Aorta (tissue), 5 donors: ENCODE measurements around the gene TSHZ2. TPM values are rescaled to one million over a fixed set of nuclear protein-coding genes. Genes with fewer than 3 reads are reported as not detected.

Source experiments
- ATAC-seq: fragments of 200-7000 bp; cut with Tn5 transposase; one replicate; pipeline ENCODE4 v1.9.1; 2022; ENCODE audit warnings: moderate library complexity; ENCODE audit not compliant: low FRiP score
- DNase-seq, 2 donors: peaks; one replicate each; pipeline ENCODE4 v3.0.0-alpha.2; 2020
- H3K27ac ChIP-seq, 2 donors: one replicate each; pipeline ENCODE4 v1.5.1; 2013; ENCODE audit warnings: low read length in 2 of 2, mild to moderate bottlenecking in 2 of 2, moderate library complexity in 2 of 2, control low read depth in 1 of 2, inconsistent platforms in 1 of 2, low read depth in 1 of 2
- H3K27me3 ChIP-seq, 2 donors: one replicate each; pipeline ENCODE4 v1.6.1; 2013; ENCODE audit warnings: control low read depth in 1 of 2, low read length in 1 of 2, mild to moderate bottlenecking in 1 of 2, moderate library complexity in 1 of 2; ENCODE audit not compliant: insufficient read depth in 2 of 2, control insufficient read depth in 1 of 2
- H3K36me3 ChIP-seq, 2 donors: one replicate each; pipeline ENCODE4 v1.6.1; 2013; ENCODE audit warnings: control low read depth in 1 of 2, low read length in 1 of 2, mild to moderate bottlenecking in 1 of 2; ENCODE audit not compliant: insufficient read depth in 2 of 2, control insufficient read depth in 1 of 2
- H3K4me1 ChIP-seq, 2 donors: one replicate each; pipeline ENCODE4 v1.6.1; 2013; ENCODE audit warnings: low read length in 2 of 2, control low read depth in 1 of 2, mild to moderate bottlenecking in 1 of 2, moderate library complexity in 1 of 2; ENCODE audit not compliant: insufficient read depth in 2 of 2, control insufficient read depth in 1 of 2
- H3K4me3 ChIP-seq, 2 donors: one replicate each; pipeline ENCODE4 v1.5.1; 2013; ENCODE audit warnings: low read length in 2 of 2, control low read depth in 1 of 2, mild to moderate bottlenecking in 1 of 2
- H3K9me3 ChIP-seq: one replicate; pipeline ENCODE4 v1.6.1; 2013; ENCODE audit warnings: mild to moderate bottlenecking, low read length; ENCODE audit not compliant: control insufficient read depth
- WGBS, 2 donors: extraction: QIAGEN DNeasy Blood & Tissue Kit; methylation state at CpG; one replicate each; pipeline ENCODE4 v1.1.7; 2013; 5-methylcytosine and 5-hydroxymethylcytosine counted together
- intact Hi-C, 2 donors: fragments of 100-400 bp; cut with DNase I; formaldehyde crosslinking; loops; one replicate each; pipeline versions ENCODE4 v1.14.2 to v1.15.0; 2022
- polyA plus RNA-seq, 2 donors: library from polyadenylated mRNA; stranded (reverse); fragments of 200-250 nt; gene quantifications; one replicate each; pipeline ENCODE4 v1.2.3, GENCODE V29; 2013
- total RNA-seq, 2 donors: library from RNA; stranded (reverse); fragmentation: NEBNext Ultra II Directional; extraction: Animal tissue kit (Norgen Biotek cat#: 25700); gene quantifications; one replicate each; pipeline ENCODE4 v1.2.1, GENCODE V29; 2021
- donor health status: healthy with polysubstance abuse.
- donor health status: Bipolar disorder and iron deficiency.
- donor health status: DM: no; HTN: no; CAD: no.
- donor health status: DM: no; HTN: no; CAD: no.
- donor health status: DM: yes; HTN: yes; CAD: no.

Gene TSHZ2
- total and polyA plus RNA-seq, 4 donors = 0.08 to 95.4 (median 13.3) TPM

GRCh38 chr20:53191957-53192356, 219.8 kb downstream of the TSHZ2 start:
- Histone ChIP-seq H3K4me1 (no peaks in the 10 kb centered on the region), H3K27ac (no peak overlapping the region), H3K36me3 (no peaks in the 10 kb centered on the region), H3K27me3 (no peaks in the 10 kb centered on the region), H3K9me3 (peaks cover 1% of the 10 kb centered on the region), H3K4me3 (no peak overlapping the region)
- 88% methylated on average over 2 of the region's 2 CpGs for WGBS, 2 donors
- ATAC-seq (no peak), DNase-seq (no peak)
- intact Hi-C loops = no loop called here

GRCh38 chr20:53194306-53195290, 222.4 kb downstream of the TSHZ2 start:
- WGBS, 2 donors = 35 to 44% methylated on average over 10 to 11 of the region's 11 CpGs
- no peaks in the 10 kb centered on the region for H3K4me1 ChIP-seq
- H3K27ac ChIP-seq = no peak overlapping the region
- ATAC-seq (no peak), DNase-seq (no peak)
- no peaks in the 10 kb centered on the region for H3K27me3 ChIP-seq
- intact Hi-C loops = no loop called here
- H3K9me3 ChIP-seq = peaks cover 1% of the 10 kb centered on the region
- no peak overlapping the region for H3K4me3 ChIP-seq
- no peaks in the 10 kb centered on the region for H3K36me3 ChIP-seq

- ATAC-seq (no peak), DNase-seq (no peak)
- WGBS, 2 donors = 29 to 39% methylated on average over 16 of the region's 16 CpGs
- H3K4me1 ChIP-seq = no peaks in the 10 kb centered on the region
- no peak overlapping the region for H3K4me3 ChIP-seq
- intact Hi-C loops = no loop called here
- no peaks in the 10 kb centered on the region for H3K36me3 ChIP-seq
- no peaks in the 10 kb centered on the region for H3K27me3 ChIP-seq
- H3K27ac ChIP-seq = no peak overlapping the region
- peaks cover 1% of the 10 kb centered on the region for H3K9me3 ChIP-seq
Observed at GRCh38 chr20:53195876-53196610, 223.9 kb downstream of the TSHZ2 start.

GRCh38 chr20:53201588-53201987, 229.4 kb downstream of the TSHZ2 start:
- intact Hi-C loops = no loop called here
- Histone ChIP-seq H3K4me3 (no peak overlapping the region), H3K4me1 (no peaks in the 10 kb centered on the region), H3K27me3 (no peaks in the 10 kb centered on the region), H3K9me3 (no peaks in the 10 kb centered on the region), H3K27ac (no peak overlapping the region), H3K36me3 (no peaks in the 10 kb centered on the region)
- WGBS, 2 donors = 79 to 85% methylated on average over 6 of the region's 6 CpGs
- ATAC-seq (no peak), DNase-seq (no peak)

GRCh38 chr20:53202777-53203176, 230.6 kb downstream of the TSHZ2 start:
- no peak overlapping the region for H3K27ac ChIP-seq
- H3K4me3 ChIP-seq = no peak overlapping the region
- H3K36me3 ChIP-seq = no peaks in the 10 kb centered on the region
- ATAC-seq (no peak), DNase-seq (no peak)
- no peaks in the 10 kb centered on the region for H3K9me3 ChIP-seq
- no peaks in the 10 kb centered on the region for H3K4me1 ChIP-seq
- WGBS, 2 donors = 80 to 85% methylated on average over 3 of the region's 3 CpGs
- no peaks in the 10 kb centered on the region for H3K27me3 ChIP-seq
- intact Hi-C loops = no loop called here

GRCh38 chr20:53205046-53205445, 232.9 kb downstream of the TSHZ2 start:
- no peak for ATAC-seq
- H3K4me1 ChIP-seq = no peaks in the 10 kb centered on the region
- H3K27ac ChIP-seq = no peak overlapping the region
- WGBS, 2 donors = 19% methylated on average over 5 of the region's 5 CpGs
- no peaks in the 10 kb centered on the region for H3K27me3 ChIP-seq
- H3K9me3 ChIP-seq = no peaks in the 10 kb centered on the region
- H3K36me3 ChIP-seq = no peaks in the 10 kb centered on the region
- intact Hi-C loops = no loop called here
- DNase-seq = no peak
- no peak overlapping the region for H3K4me3 ChIP-seq

GRCh38 chr20:53208110-53208832, 236.1 kb downstream of the TSHZ2 start:
- DNase-seq (no peak), ATAC-seq (no peak)
- Histone ChIP-seq H3K9me3 (no peaks in the 10 kb centered on the region), H3K4me1 (no peaks in the 10 kb centered on the region), H3K36me3 (no peaks in the 10 kb centered on the region), H3K27me3 (no peaks in the 10 kb centered on the region), H3K4me3 (no peak overlapping the region), H3K27ac (no peak overlapping the region)
- 80 to 84% methylated on average over 11 of the region's 11 CpGs for WGBS, 2 donors
- intact Hi-C loops = no loop called here

- Histone ChIP-seq H3K36me3 (no peaks in the 10 kb centered on the region), H3K27me3 (no peaks in the 10 kb centered on the region), H3K27ac (no peak overlapping the region), H3K9me3 (no peaks in the 10 kb centered on the region), H3K4me1 (no peaks in the 10 kb centered on the region), H3K4me3 (no peak overlapping the region)
- WGBS, 2 donors = 77 to 80% methylated on average over 13 of the region's 13 CpGs
- intact Hi-C loops = no loop called here
- no peak for ATAC-seq
- no peak for DNase-seq
Observed at GRCh38 chr20:53210041-53210440, 237.9 kb downstream of the TSHZ2 start.
